PFSK-1 (cell line): ENCODE data around the gene DSPP. TPM values are rescaled to one million over a fixed set of nuclear protein-coding genes. Genes with fewer than 3 reads are reported as not detected.

ENCODE experiments used
- FOXP2 ChIP-seq: optimal IDR thresholded peaks from 2 replicates; pipeline ENCODE3; 2011; ENCODE audit warnings: borderline replicate concordance, control low read depth, inconsistent platforms; ENCODE audit not compliant: insufficient read depth; ENCODE audit errors: extremely low read length, extremely low read depth
- POLR2AphosphoS5 ChIP-seq: IDR thresholded peaks from 2 replicates; pipeline ENCODE4 v1.6.1; 2012; ENCODE audit warnings: low read depth, mild to moderate bottlenecking, control low read depth, low read length, moderate library complexity
- REST ChIP-seq, 2 experiments: IDR thresholded peaks; 2 replicates each; pipeline versions ENCODE4 v1.6.1 to v1.8.0; 2011 to 2012; ENCODE audit warnings: low read depth in 2 of 2, low read length in 2 of 2, control low read depth in 1 of 2, inconsistent platforms in 1 of 2, mild to moderate bottlenecking in 1 of 2, moderate library complexity in 1 of 2; ENCODE audit not compliant: insufficient read depth in 1 of 2
- SIN3A ChIP-seq: IDR thresholded peaks from 2 replicates; pipeline ENCODE4 v1.6.1; 2012; ENCODE audit warnings: mild to moderate bottlenecking, low read length, moderate library complexity, borderline replicate concordance; ENCODE audit not compliant: insufficient read depth
- TAF1 ChIP-seq: IDR thresholded peaks from 2 replicates; pipeline ENCODE4 v1.6.1; 2012; ENCODE audit warnings: low read length, control low read depth, borderline replicate concordance; ENCODE audit not compliant: insufficient read depth
- polyA plus RNA-seq: library from polyadenylated mRNA; unstranded; fragments of >200 nt; gene quantifications from one replicate; pipeline ENCODE4 v1.2.1, GENCODE V29; 2012; ENCODE audit warnings: low read depth, missing spikeins; ENCODE audit not compliant: insufficient read length

The DSPP gene
- polyA plus RNA-seq = not detected

GRCh38 chr4:87608229-87608628 lies at the start of gene DSPP:
Gene DSPP, plus strand, starts transcription at chr4:87608529. Its CDS starts 2,380 bp downstream, at chr4:87610909.
- TF ChIP-seq TAF1 (no peak), FOXP2 (no peak), SIN3A (no peak), POLR2AphosphoS5 (no peak), REST (IDR thresholded peaks at IDR 0.05; ENCODE audit: insufficient read depth in 1 of 2, low read depth in 2 of 2, low read length in 2 of 2) (no peak)

GRCh38 chr4:87559090-87559837 lies 49.1 kb upstream of the DSPP start:
- TF ChIP-seq FOXP2 (no peak), TAF1 (no peak), POLR2AphosphoS5 (no peak), SIN3A (no peak)

GRCh38 chr4:87560802-87561201 lies 47.5 kb upstream of the DSPP start:
- TF ChIP-seq TAF1 (no peak), FOXP2 (no peak), POLR2AphosphoS5 (no peak), SIN3A (no peak), REST (IDR thresholded peaks at IDR 0.05; ENCODE audit: insufficient read depth in 1 of 2, low read depth in 2 of 2, low read length in 2 of 2) (no peak)

- TF ChIP-seq FOXP2 = no peak
- TF ChIP-seq POLR2AphosphoS5 = no peak
- TF ChIP-seq TAF1 = no peak
- no peak for TF ChIP-seq REST (IDR thresholded peaks at IDR 0.05; ENCODE audit: insufficient read depth in 1 of 2, low read depth in 2 of 2, low read length in 2 of 2)
- TF ChIP-seq SIN3A = no peak
Observed at GRCh38 chr4:87565746-87566145, 42.6 kb upstream of the DSPP start.

GRCh38 chr4:87566276-87566675 lies 42.1 kb upstream of the DSPP start:
- no peak for TF ChIP-seq FOXP2
- TF ChIP-seq POLR2AphosphoS5 = no peak

- TF ChIP-seq FOXP2 (no peak), TAF1 (no peak), POLR2AphosphoS5 (no peak), SIN3A (no peak), REST (IDR thresholded peaks at IDR 0.05; ENCODE audit: insufficient read depth in 1 of 2, low read depth in 2 of 2, low read length in 2 of 2) (no peak)
Observed at GRCh38 chr4:87567191-87567590, 41.1 kb upstream of the DSPP start.
